ENCODE results near the gene GRIFIN. TPM values are rescaled to one million over a fixed set of nuclear protein-coding genes. Genes with fewer than 3 reads are reported as not detected.
A peak's percentile ranks its signal among the peaks of the same experiment; 100 is the strongest.
"Not testable (repeated sequence)": the region's sequence is repeated elsewhere in the genome, so short reads cannot be mapped to it uniquely, and the experiment has no call there.

The GRIFIN gene
- total and polyA plus RNA-seq, 7 donors: not detected

DNA sequence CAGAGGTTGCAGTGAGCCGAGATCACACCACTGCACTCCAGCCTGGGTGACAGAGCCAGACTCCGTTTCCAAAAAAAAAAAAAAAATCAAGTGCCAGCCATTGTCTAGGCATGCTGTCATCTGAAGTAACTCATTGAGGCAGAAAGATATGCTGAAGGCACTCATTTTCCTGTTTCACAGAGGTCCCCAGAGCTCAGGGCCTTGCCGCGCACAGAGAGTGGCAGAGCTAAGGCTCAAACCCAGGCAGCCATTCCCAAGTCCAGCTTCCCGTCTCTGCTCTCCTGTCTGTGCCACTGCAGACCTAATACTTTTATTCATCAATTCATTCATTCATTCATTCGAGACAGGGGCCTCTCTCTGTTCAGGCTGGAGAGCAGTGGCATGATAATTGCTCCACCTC, 3.5 kb downstream of the GRIFIN start:
- 76 to 84% (median 80%) methylated on average over 6 of the region's 6 CpGs for WGBS, 3 donors
- H3K36me3 ChIP-seq (ENCODE audit: insufficient read depth in 1 of 2, low read depth in 1 of 2): no peaks in the 10 kb centered on the region
- no peaks in the 10 kb centered on the region for H3K9me3 ChIP-seq
- intact Hi-C loops (cut with DNase I): no loop called here
- H3K4me1 ChIP-seq: peaks cover 3% of the 10 kb centered on the region
- ATAC-seq (no peak), DNase-seq (no peak)
- no peak overlapping the region for H3K27ac ChIP-seq
- H3K27me3 ChIP-seq (ENCODE audit: insufficient read depth in 3 of 3, low read length in 2 of 3): peaks cover 0 to 39% (median 4%) of the 10 kb centered on the region in 3 donors
- no peak for TF ChIP-seq CTCF (IDR thresholded peaks at IDR 0.05)
- no peak overlapping the region for H3K4me3 ChIP-seq

DNA sequence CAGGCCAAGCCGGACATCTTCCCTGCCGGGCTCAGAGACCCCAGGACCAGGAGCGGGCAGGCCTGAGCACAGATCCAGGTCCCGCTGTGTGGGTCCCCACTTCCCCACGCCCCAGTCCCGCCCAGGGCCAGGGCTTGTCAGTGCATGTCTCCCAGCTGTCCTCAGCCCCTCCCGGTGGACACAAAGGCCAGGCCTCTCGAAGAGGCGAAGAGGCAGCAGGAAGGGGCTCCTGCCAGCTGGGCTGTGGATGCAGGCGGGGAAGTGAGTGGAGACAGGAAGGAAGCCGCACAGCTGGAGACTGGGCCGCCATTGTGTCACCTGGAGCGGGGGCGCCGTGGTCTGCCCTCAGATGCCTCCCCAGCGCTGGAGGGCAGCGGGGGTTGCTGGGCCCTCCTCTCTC, 4.8 kb downstream of the GRIFIN start:
- Histone ChIP-seq H3K9me3 (no peaks in the 10 kb centered on the region), H3K36me3 (ENCODE audit: insufficient read depth in 1 of 2, low read depth in 1 of 2) (no peaks in the 10 kb centered on the region), H3K27ac (no peak overlapping the region), H3K4me3 (no peak overlapping the region), H3K4me1 (no peaks in the 10 kb centered on the region), H3K27me3 (ENCODE audit: insufficient read depth in 3 of 3, low read length in 2 of 3) (peaks cover 0 to 34% (median 4%) of the 10 kb centered on the region in 3 donors)
- DNase-seq: no peak
- 11 to 15% (median 12%) methylated on average over 11 to 17 of the region's 17 CpGs for WGBS, 3 donors
- intact Hi-C loops (cut with DNase I): no loop called here
- no peak for TF ChIP-seq CTCF (IDR thresholded peaks at IDR 0.05)
- ATAC-seq: peak in 1 of 4 donors; percentile 21

GRCh38 chr7:2471022-2471329, 5.2 kb downstream of the GRIFIN start:
- WGBS, 3 donors: 36 to 41% (median 37%) methylated on average over 5 of the region's 5 CpGs
- TF ChIP-seq CTCF (IDR thresholded peaks at IDR 0.05): no peak
- Histone ChIP-seq H3K27me3 (ENCODE audit: insufficient read depth in 3 of 3, low read length in 2 of 3) (peaks cover 0 to 34% (median 4%) of the 10 kb centered on the region in 3 donors), H3K9me3 (no peaks in the 10 kb centered on the region), H3K27ac (no peak overlapping the region), H3K4me3 (no peak overlapping the region), H3K36me3 (ENCODE audit: insufficient read depth in 1 of 2, low read depth in 1 of 2) (no peaks in the 10 kb centered on the region), H3K4me1 (no peaks in the 10 kb centered on the region)
- intact Hi-C loops (cut with DNase I): no loop called here
- no peak for ATAC-seq
- DNase-seq: no peak

DNA sequence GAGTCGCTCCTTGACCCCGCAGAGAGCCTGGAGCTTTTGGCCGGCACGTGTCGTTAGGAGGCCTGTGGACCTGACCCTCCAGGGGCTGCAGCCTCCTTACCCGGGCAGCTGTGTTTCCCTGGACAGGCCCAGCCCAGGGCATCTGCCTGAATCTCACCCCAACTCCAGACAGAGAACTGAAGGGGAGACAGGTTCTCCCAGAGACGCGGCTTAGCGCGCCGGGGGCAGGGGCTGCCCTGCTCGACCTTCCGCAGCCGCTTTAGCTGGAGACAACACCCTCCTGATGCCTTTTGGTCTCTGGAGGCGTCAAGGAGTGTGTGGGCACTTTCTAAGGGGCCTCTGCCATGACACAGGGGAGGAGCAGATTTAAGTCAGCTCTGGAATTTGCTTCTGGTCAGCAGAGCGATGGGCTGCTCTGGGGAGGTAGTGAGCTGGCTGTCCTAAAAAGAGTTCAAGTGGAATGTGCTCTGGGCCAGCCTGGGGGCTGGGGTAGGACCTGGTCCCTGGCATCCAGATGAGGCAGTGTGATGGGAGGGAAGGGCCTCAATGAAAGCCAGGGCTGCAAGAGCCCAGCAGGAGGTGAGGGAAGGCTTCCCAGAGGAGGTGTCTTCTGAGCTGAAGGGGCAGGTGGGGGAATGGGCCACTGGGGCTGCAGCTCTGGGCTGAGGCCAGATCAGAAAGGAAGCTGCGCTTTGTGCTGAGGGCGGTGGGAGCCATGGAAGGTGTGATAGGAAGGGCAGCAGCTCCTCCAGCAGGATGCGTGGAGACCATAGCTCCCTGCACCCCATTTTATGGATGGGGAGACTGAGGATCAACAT, 5.8 kb downstream of the GRIFIN start:
- intact Hi-C loops (cut with DNase I): no loop called here
- TF ChIP-seq CTCF (IDR thresholded peaks at IDR 0.05): no peak
- no peaks in the 10 kb centered on the region for H3K4me1 ChIP-seq
- peaks cover 0 to 34% (median 2%) of the 10 kb centered on the region in 3 donors for H3K27me3 ChIP-seq (ENCODE audit: insufficient read depth in 3 of 3, low read length in 2 of 3)
- ATAC-seq (no peak), DNase-seq (no peak)
- no peaks in the 10 kb centered on the region for H3K36me3 ChIP-seq (ENCODE audit: insufficient read depth in 1 of 2, low read depth in 1 of 2)
- no peak overlapping the region for H3K4me3 ChIP-seq
- H3K27ac ChIP-seq: no peak overlapping the region
- no peaks in the 10 kb centered on the region for H3K9me3 ChIP-seq
- 79 to 82% (median 81%) methylated on average over 19 of the region's 19 CpGs for WGBS, 3 donors

DNA sequence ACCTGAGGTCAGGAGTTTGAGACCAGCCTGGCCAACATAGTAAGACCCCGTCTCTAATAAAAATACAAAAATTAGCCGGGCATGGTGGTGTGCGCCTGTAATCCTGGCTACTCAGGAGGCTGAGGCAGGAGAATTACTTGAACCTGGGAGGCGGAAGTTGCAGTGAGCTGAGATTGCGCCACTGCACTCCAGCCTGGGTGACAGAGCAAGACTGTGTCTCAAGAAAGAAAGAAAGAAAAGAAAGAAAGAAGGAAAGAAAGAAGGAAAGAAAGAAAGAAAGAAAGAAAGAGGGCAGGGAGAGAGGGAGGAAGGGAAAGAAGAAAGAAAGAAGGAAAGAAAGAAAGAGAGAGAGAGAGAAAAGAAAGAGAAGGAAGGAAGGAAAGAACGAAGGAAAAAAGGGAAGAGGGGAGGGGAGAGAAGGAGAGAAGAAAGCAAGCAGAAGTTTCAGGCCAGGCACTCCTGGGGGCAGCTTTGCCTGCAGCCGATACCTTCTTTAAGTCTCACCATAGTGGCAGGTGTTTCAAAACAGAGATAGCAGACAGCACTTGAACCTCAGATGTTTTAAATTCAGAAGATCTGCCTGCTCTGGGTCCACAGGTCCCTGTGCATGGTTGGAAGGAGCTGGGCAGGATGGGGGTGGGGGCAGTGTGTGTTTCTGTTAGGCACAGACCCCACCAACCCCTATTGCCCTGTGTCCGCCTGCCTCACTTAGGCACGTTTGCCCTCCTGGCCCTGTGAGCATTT, 6.6 kb downstream of the GRIFIN start:
- intact Hi-C loops (cut with DNase I); H3K4me1 ChIP-seq; H3K9me3 ChIP-seq; H3K4me3 ChIP-seq; ATAC-seq; H3K36me3 ChIP-seq (ENCODE audit: insufficient read depth in 1 of 2, low read depth in 1 of 2); H3K27ac ChIP-seq; DNase-seq: not testable (repeated sequence)
- peaks cover 0 to 34% (median 0%) of the 10 kb centered on the region in 3 donors for H3K27me3 ChIP-seq (ENCODE audit: insufficient read depth in 3 of 3, low read length in 2 of 3)
- WGBS, 3 donors: 80 to 93% (median 84%) methylated on average over 9 of the region's 9 CpGs

All from psoas muscle (tissue), 8 donors.